ENCODE measurements around the gene KDM4C.

- no peak for TF ChIP-seq EZH2 (IDR thresholded peaks at IDR 0.05; ENCODE audit: borderline replicate concordance, insufficient read depth, low read depth, low read length, poor library complexity, severe bottlenecking)
- TF ChIP-seq, protein P1, sequence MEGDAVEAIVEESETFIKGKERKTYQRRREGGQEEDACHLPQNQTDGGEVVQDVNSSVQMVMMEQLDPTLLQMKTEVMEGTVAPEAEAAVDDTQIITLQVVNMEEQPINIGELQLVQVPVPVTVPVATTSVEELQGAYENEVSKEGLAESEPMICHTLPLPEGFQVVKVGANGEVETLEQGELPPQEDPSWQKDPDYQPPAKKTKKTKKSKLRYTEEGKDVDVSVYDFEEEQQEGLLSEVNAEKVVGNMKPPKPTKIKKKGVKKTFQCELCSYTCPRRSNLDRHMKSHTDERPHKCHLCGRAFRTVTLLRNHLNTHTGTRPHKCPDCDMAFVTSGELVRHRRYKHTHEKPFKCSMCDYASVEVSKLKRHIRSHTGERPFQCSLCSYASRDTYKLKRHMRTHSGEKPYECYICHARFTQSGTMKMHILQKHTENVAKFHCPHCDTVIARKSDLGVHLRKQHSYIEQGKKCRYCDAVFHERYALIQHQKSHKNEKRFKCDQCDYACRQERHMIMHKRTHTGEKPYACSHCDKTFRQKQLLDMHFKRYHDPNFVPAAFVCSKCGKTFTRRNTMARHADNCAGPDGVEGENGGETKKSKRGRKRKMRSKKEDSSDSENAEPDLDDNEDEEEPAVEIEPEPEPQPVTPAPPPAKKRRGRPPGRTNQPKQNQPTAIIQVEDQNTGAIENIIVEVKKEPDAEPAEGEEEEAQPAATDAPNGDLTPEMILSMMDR (IDR thresholded peaks at IDR 0.05) = no peak
Measured at GRCh38 chr9:7163932-7164331, 406.2 kb downstream of the KDM4C start.
